ENCODE data around the gene CCDC88A.
"Not testable (repeated sequence)": the region's sequence is repeated elsewhere in the genome, so short reads cannot be mapped to it uniquely, and the experiment has no call there.

The CCDC88A gene

GRCh38 chr2:55419679-55420438 is at the start of gene CCDC88A:
Gene CCDC88A (minus strand): TSS chr2:55419856. CDS start chr2:55419079, 777 bp downstream.
- Mint-ChIP-seq H3K27ac (peak within 1 kb of the TSS; percentile 94), H3K4me1 (peaks cover 44% of the 10 kb centered on the region), H3K27me3 (peaks cover 4% of the 10 kb centered on the region), H3K36me3 (no peaks in the 10 kb centered on the region), H3K9me3 (no peaks in the 10 kb centered on the region), H3K4me3 (peak within 1 kb of the TSS; percentile 98)
- peak; percentile 88 for ATAC-seq

GRCh38 chr2:55461679-55462078 is 42.0 kb upstream of the CCDC88A start:
- Mint-ChIP-seq H3K4me3 (no peak overlapping the region), H3K9me3 (no peaks in the 10 kb centered on the region), H3K36me3 (no peaks in the 10 kb centered on the region), H3K27ac (no peak overlapping the region), H3K27me3 (peaks cover 44% of the 10 kb centered on the region), H3K4me1 (no peaks in the 10 kb centered on the region)
- no peak for ATAC-seq

DNA sequence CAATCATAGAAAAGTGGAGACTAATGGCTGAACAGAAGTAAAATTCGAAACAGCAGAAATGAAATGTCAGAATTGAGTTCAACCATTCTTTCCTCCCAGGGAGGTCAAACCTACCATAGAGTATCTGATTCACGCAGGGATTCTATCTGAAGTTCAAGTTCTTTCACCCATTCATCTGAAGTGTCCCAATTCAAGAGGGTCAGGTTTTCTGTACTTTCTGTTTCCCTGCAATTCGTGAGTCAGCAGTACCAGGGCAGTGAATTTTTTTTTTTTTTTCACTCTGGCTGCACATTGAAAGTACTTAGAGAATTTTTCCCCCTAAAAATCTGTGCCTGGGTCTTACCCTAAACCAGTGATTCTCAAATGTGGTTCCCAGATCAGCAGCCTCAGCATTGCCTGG is 40.9 kb upstream of the CCDC88A start:
- no peaks in the 10 kb centered on the region for H3K36me3 Mint-ChIP-seq
- H3K27ac Mint-ChIP-seq: no peak overlapping the region
- no peak for ATAC-seq
- H3K4me3 Mint-ChIP-seq: no peak overlapping the region
- H3K27me3 Mint-ChIP-seq: peaks cover 35% of the 10 kb centered on the region
- H3K9me3 Mint-ChIP-seq: no peaks in the 10 kb centered on the region
- no peaks in the 10 kb centered on the region for H3K4me1 Mint-ChIP-seq

- Mint-ChIP-seq H3K9me3 (no peaks in the 10 kb centered on the region), H3K27me3 (peaks cover 28% of the 10 kb centered on the region), H3K36me3 (no peaks in the 10 kb centered on the region)
These were observed 40.1 kb upstream of the CCDC88A start for GRCh38 chr2:55459714-55460274.

GRCh38 chr2:55459279-55459678 is 39.6 kb upstream of the CCDC88A start:
- peaks cover 23% of the 10 kb centered on the region for H3K27me3 Mint-ChIP-seq
- no peak overlapping the region for H3K4me3 Mint-ChIP-seq
- no peak for ATAC-seq
- no peaks in the 10 kb centered on the region for H3K36me3 Mint-ChIP-seq
- no peak overlapping the region for H3K27ac Mint-ChIP-seq
- H3K4me1 Mint-ChIP-seq: no peaks in the 10 kb centered on the region
- H3K9me3 Mint-ChIP-seq: no peaks in the 10 kb centered on the region

More at GRCh38 chr2:55459714-55460274, 40.1 kb upstream of the CCDC88A start:
- H3K4me1 Mint-ChIP-seq: no peaks in the 10 kb centered on the region
- no peak overlapping the region for H3K27ac Mint-ChIP-seq
- no peak overlapping the region for H3K4me3 Mint-ChIP-seq
- ATAC-seq: no peak

DNA sequence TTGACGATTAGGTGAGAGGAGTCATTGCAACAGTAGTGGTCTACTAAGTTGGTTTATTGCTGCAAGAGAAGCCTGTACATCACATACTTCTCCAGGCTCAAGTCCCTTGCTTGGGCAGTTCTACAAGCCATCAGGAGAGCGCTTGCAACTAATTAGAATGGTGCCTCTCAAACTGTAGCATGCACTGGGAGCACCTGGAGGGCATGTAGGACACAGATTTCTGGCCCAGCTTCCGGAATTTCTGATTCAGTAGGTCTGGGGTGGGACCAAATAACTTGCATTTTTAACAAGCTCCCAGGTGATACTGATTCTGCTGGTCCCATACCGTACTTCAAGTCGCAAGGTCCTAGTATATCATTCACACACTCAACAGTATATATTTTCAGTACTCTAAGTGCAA is 34.5 kb upstream of the CCDC88A start:
- H3K36me3 Mint-ChIP-seq: no peaks in the 10 kb centered on the region
- no peaks in the 10 kb centered on the region for H3K9me3 Mint-ChIP-seq
- no peaks in the 10 kb centered on the region for H3K27me3 Mint-ChIP-seq
- no peak overlapping the region for H3K4me3 Mint-ChIP-seq
- H3K4me1 Mint-ChIP-seq: no peaks in the 10 kb centered on the region
- no peak overlapping the region for H3K27ac Mint-ChIP-seq
- ATAC-seq: no peak

DNA sequence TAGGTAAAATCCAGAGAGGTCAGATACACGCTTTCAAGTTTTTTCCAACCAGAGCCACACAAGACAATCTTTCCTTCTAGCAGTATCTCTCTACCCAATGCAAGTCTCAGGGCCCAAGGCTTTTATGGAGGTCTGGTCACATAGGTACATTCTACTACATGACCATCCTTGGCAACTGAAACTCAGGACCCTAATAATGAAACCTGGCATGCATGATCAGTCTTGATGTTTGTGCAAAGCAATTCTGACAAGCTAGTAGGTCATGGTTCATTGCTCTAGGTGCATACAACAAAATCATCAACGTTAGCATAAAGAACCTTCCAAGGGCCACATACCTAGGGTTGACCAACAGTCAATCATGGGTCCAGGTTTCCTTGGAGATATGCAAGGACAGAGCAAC is 33.2 kb upstream of the CCDC88A start:
- H3K27ac Mint-ChIP-seq: no peak overlapping the region
- ATAC-seq: peak; percentile 16
- H3K4me3 Mint-ChIP-seq: no peak overlapping the region
- H3K9me3 Mint-ChIP-seq: no peaks in the 10 kb centered on the region
- H3K4me1 Mint-ChIP-seq: no peaks in the 10 kb centered on the region
- H3K27me3 Mint-ChIP-seq: no peaks in the 10 kb centered on the region
- H3K36me3 Mint-ChIP-seq: no peaks in the 10 kb centered on the region

GRCh38 chr2:55451699-55452098 is 32.0 kb upstream of the CCDC88A start:
- Mint-ChIP-seq H3K27me3 (no peaks in the 10 kb centered on the region), H3K27ac (no peak overlapping the region), H3K9me3 (no peaks in the 10 kb centered on the region), H3K4me1 (no peaks in the 10 kb centered on the region), H3K36me3 (no peaks in the 10 kb centered on the region), H3K4me3 (no peak overlapping the region)
- ATAC-seq: no peak

- not testable (repeated sequence) for H3K27me3 Mint-ChIP-seq, H3K27ac Mint-ChIP-seq, H3K4me3 Mint-ChIP-seq, ATAC-seq, H3K9me3 Mint-ChIP-seq, H3K4me1 Mint-ChIP-seq, H3K36me3 Mint-ChIP-seq
These were observed 30.4 kb upstream of the CCDC88A start for GRCh38 chr2:55450014-55450413.

- not testable (repeated sequence) for ATAC-seq, H3K36me3 Mint-ChIP-seq
These were observed 22.5 kb upstream of the CCDC88A start for GRCh38 chr2:55442045-55442760.

DNA sequence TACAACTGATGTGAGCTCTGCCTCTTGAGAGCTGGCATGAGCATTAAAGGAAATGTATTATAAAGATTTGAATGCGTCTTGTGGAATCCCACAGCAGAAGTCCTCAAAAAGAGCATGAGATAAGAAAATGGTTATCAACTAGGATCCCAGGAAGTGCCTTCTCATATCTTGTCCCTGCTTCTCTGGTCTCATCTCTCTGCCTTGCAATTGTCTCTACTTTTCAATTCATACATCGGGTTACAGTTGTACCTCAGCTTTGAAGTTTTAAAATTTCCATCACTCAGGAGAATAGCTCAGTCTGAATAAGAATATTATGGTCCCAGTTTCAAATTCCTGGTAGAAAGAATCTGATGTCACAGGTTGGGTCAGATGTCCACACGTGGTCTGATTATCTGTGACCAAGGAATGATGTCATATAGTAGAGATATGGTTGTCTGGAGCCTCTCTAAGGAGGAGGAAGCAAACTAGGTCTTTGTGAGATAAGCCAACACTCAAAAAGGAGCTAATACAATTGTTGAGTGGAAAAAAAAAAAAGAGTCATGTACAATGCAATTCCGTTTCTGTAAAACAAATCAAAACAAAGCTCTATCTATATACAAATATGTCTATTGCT is 21.7 kb upstream of the CCDC88A start:
- H3K27ac Mint-ChIP-seq: no peak overlapping the region
- H3K27me3 Mint-ChIP-seq: peaks cover 38% of the 10 kb centered on the region
- H3K4me1 Mint-ChIP-seq: no peaks in the 10 kb centered on the region
- H3K4me3 Mint-ChIP-seq: no peak overlapping the region
- ATAC-seq: no peak
- no peaks in the 10 kb centered on the region for H3K36me3 Mint-ChIP-seq
- H3K9me3 Mint-ChIP-seq: no peaks in the 10 kb centered on the region

More at GRCh38 chr2:55442045-55442760, 22.5 kb upstream of the CCDC88A start:
- H3K4me3 Mint-ChIP-seq, H3K4me1 Mint-ChIP-seq, H3K9me3 Mint-ChIP-seq, H3K27ac Mint-ChIP-seq: not testable (repeated sequence)
- H3K27me3 Mint-ChIP-seq: peaks cover 38% of the 10 kb centered on the region

GRCh38 chr2:55439101-55439397 is 19.4 kb upstream of the CCDC88A start:
- Mint-ChIP-seq H3K36me3 (no peaks in the 10 kb centered on the region), H3K27ac (no peak overlapping the region), H3K4me1 (no peaks in the 10 kb centered on the region), H3K4me3 (no peak overlapping the region), H3K27me3 (peaks cover 26% of the 10 kb centered on the region), H3K9me3 (no peaks in the 10 kb centered on the region)
- ATAC-seq: no peak

DNA sequence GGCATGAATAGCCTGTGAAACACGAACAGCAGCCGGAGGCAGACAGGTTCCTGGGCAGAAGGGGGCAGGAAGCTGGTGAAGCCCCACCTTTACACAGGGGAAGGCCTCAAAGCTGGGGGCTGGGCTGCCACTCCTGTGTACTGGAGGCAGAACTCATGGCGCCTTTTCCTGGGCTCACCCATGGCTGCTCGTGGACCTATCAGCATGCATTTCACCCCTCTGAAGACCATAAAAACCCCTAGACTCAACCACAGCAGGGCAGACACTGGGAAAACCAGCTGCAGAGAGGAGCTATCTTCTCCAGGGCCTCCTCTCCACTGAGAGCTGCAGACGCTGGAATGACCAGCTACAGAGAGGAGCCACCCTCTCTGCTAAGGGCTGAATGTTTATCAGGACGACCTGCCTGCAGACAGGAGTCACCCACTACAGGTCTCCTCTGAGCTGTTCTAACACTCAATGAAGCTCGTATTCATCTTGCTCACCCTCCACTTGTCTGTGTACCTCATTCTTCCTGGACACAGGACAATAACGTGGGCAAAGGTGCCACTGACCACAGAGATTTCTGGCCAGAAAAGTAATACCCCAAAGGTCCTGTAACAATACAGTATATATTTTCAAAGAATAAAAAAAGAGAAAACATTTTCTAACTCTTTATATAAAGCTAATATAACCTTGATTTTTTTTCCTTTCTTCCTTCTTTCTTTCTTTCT is 18.9 kb upstream of the CCDC88A start:
- Mint-ChIP-seq H3K9me3 (no peaks in the 10 kb centered on the region), H3K36me3 (no peaks in the 10 kb centered on the region), H3K27ac (no peak overlapping the region), H3K27me3 (peaks cover 26% of the 10 kb centered on the region), H3K4me1 (no peaks in the 10 kb centered on the region), H3K4me3 (no peak overlapping the region)
- ATAC-seq: no peak

DNA sequence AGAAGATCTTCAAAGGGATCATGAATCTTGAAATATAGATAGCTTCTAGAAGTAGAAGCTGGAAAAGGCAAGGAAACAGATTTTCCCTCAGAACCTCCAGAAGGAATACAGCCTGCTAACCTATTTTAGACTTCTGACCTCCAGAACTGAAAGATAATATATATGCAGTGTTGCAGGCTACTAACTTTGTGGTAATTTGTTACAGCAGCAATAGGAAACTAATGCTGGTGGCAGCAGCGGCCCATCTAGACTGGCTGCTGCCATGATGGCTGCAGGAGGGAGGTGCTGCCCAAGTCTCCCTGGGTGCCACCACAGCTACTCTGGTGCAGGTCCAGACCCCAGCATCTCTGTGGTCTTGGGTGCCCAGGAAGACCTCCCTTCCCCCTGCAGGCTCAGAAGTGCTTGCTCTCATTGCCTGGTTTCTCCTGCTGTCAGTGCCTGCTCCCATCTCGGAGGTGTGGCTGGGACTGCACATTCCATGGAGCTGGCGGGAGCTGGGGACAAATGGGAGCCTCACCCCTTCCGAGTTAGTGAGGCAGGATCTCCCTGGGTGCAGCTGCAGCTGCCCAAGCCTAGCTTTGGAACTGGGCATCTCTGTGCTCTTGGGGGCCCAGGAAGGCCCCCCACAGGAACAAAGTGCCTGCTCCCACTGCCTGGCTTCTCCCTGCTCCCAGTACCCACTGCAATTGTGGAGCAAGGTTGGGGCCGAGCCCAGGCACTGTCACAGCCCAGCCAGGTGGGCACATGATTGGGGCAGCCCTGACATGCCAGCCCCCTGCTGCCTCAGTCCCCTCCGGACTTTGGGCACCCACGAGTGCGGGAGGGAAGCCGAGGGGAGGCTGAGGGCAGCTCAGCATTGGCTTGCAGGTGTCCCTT is 18.1 kb upstream of the CCDC88A start:
- H3K27ac Mint-ChIP-seq: no peak overlapping the region
- peaks cover 26% of the 10 kb centered on the region for H3K27me3 Mint-ChIP-seq
- H3K9me3 Mint-ChIP-seq: no peaks in the 10 kb centered on the region
- H3K4me1 Mint-ChIP-seq: no peaks in the 10 kb centered on the region
- no peak for ATAC-seq
- no peak overlapping the region for H3K4me3 Mint-ChIP-seq
- no peaks in the 10 kb centered on the region for H3K36me3 Mint-ChIP-seq
